Daoy (cell line): ENCODE data around the gene GSTA3. TPM values are rescaled to one million over a fixed set of nuclear protein-coding genes. Genes with fewer than 3 reads are reported as not detected.
"Not testable (repeated sequence)": the region's sequence is repeated elsewhere in the genome, so short reads cannot be mapped to it uniquely, and the experiment has no call there.

ENCODE experiments used
- DNase-seq: peaks from one replicate; pipeline ENCODE4 v3.0.0-alpha.2; 2015; ENCODE audit warnings: low read depth
- total RNA-seq: library from RNA; depleted of rRNA; stranded (reverse); fragments of >200 nt; shearing (Covaris generic); gene quantifications from 2 replicates; pipeline ENCODE4 v1.2.3, GENCODE V29; 2014

Gene GSTA3
- total RNA-seq, 1 experiment from 2014 or later = not detected

- no peak for DNase-seq
Measured at GRCh38 chr6:52910091-52910490, 593 bp upstream of the GSTA3 start.

GRCh38 chr6:52909131-52909530 lies 367 bp downstream of the GSTA3 start:
- no peak for DNase-seq

GRCh38 chr6:52908526-52908925 lies 972 bp downstream of the GSTA3 start:
- no peak for DNase-seq

- peak; percentile 48 for DNase-seq
Measured at GRCh38 chr6:52904562-52905279, 4.8 kb downstream of the GSTA3 start.

GRCh38 chr6:52900536-52900935 lies 9.0 kb downstream of the GSTA3 start:
- DNase-seq = peak; percentile 43

GRCh38 chr6:52895790-52896189 lies 13.7 kb downstream of the GSTA3 start:
- DNase-seq = not testable (repeated sequence)

GRCh38 chr6:52894285-52894684 lies 15.2 kb downstream of the GSTA3 start:
- DNase-seq = no peak

- no peak for DNase-seq
Measured at GRCh38 chr6:52893803-52894202, 15.7 kb downstream of the GSTA3 start.

GRCh38 chr6:52893221-52893620 lies 16.3 kb downstream of the GSTA3 start:
- no peak for DNase-seq

- no peak for DNase-seq
Measured at GRCh38 chr6:52890018-52890417, 19.5 kb downstream of the GSTA3 start.

- peak; percentile 37 for DNase-seq
Measured at GRCh38 chr6:52887910-52888524, 21.5 kb downstream of the GSTA3 start.

- peak; percentile 83 for DNase-seq
Measured at GRCh38 chr6:52881996-52882841, 27.3 kb downstream of the GSTA3 start.

- no peak for DNase-seq
Measured at GRCh38 chr6:52881662-52881995, 27.9 kb downstream of the GSTA3 start.

- DNase-seq = no peak
Measured at GRCh38 chr6:52877786-52878185, 31.7 kb downstream of the GSTA3 start.

GRCh38 chr6:52877168-52877567 lies 32.3 kb downstream of the GSTA3 start:
- peak; percentile 83 for DNase-seq

GRCh38 chr6:52876056-52876787 lies 33.3 kb downstream of the GSTA3 start:
- no peak for DNase-seq

- DNase-seq = no peak
Measured at GRCh38 chr6:52872031-52872430, 37.5 kb downstream of the GSTA3 start.

GRCh38 chr6:52871621-52872020 lies 37.9 kb downstream of the GSTA3 start:
- DNase-seq = no peak

GRCh38 chr6:52870335-52871091 lies 39.0 kb downstream of the GSTA3 start:
- not testable (repeated sequence) for DNase-seq

GRCh38 chr6:52868899-52869298 lies 40.6 kb downstream of the GSTA3 start:
- DNase-seq = not testable (repeated sequence)

- no peak for DNase-seq
Measured at GRCh38 chr6:52868240-52868639, 41.3 kb downstream of the GSTA3 start.
